Measurements from ENCODE around the gene GNB1. TPM values are rescaled to one million over a fixed set of nuclear protein-coding genes. Genes with fewer than 3 reads are reported as not detected.

Gene GNB1
- total RNA-seq, 1 donor, result 88.7 TPM

GRCh38 chr1:1776672-1777582 lies 114.0 kb downstream of the GNB1 start:
- Histone ChIP-seq H3K4me1 (ENCODE audit: insufficient read depth, low read length) (peaks cover 40% of the 10 kb centered on the region), H4K20me1 (ENCODE audit: insufficient read depth, low read length) (peaks cover 22% of the 10 kb centered on the region), H3K79me2 (ENCODE audit: insufficient read depth, low read length) (peaks cover 59% of the 10 kb centered on the region), H3K27me3 (ENCODE audit: insufficient read depth, low read length) (no peaks in the 10 kb centered on the region), H3K36me3 (ENCODE audit: insufficient read depth, low read length) (peaks cover 8% of the 10 kb centered on the region), H3K27ac (ENCODE audit: low read depth, low read length) (peak overlapping the region; percentile 82), H3K4me2 (ENCODE audit: insufficient read depth, low read length) (peak overlapping the region; percentile 88), H2AFZ (ENCODE audit: low read length) (no peak overlapping the region), H3K4me3 (ENCODE audit: insufficient read depth, low read length) (peak overlapping the region; percentile 90), H3K9me3 (ENCODE audit: low read depth, low read length) (no peaks in the 10 kb centered on the region)
- TF ChIP-seq CTCF (IDR thresholded peaks at IDR 0.05; ENCODE audit: extremely low read depth, low read depth, low read length), result no peak
- DNase-seq (ENCODE audit: insufficient read length, low spot score, missing footprints), result peak; percentile 80

DNA sequence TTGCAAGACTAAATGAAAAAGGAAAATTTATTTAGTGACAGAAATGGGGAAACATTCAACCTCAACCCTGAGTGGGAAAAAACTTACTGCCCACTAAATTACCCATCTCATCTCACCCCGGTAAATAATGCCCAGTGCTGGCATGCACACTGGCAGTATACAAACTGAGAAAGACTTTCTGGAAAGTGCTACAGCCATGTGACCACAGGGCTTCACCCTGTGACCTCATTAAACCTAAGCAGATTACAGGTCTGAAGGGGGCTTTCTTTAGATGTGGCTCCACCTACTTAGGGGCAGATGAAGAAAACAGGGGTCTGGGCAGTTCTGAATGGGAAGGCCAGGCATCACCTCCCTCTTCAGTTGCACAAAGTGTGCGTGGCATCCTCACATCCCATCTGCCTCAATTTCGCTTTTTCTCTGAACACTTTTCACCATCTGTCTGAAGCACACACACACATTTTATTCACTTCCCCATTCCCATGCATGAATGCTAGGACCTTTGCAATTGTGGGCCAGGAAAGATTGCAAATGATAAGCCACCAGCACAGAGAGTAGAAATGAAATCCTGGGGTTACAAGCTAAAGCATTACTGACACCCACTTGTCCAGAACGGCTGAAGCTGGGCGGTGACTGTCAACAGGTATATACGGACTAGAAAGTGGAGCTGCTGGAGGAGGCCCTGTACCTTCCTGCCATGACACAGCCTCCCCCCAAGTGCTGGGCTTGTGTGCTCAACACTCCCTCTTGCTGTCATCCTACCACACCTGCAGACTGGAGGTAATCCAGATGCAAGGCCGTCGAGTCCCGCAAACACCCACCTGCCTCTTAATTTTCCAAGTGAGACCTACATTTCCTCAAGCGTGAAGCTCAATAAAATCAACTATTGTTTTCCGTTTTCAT lies 115.3 kb downstream of the GNB1 start:
- peak; percentile 55 for DNase-seq (ENCODE audit: insufficient read length, low spot score, missing footprints)
- no peaks in the 10 kb centered on the region for H3K27me3 ChIP-seq (ENCODE audit: insufficient read depth, low read length)
- no peak overlapping the region for H2AFZ ChIP-seq (ENCODE audit: low read length)
- peaks cover 17% of the 10 kb centered on the region for H4K20me1 ChIP-seq (ENCODE audit: insufficient read depth, low read length)
- no peak for TF ChIP-seq CTCF (IDR thresholded peaks at IDR 0.05; ENCODE audit: extremely low read depth, low read depth, low read length)
- H3K4me1 ChIP-seq (ENCODE audit: insufficient read depth, low read length), result peaks cover 34% of the 10 kb centered on the region
- no peak overlapping the region for H3K27ac ChIP-seq (ENCODE audit: low read depth, low read length)
- peaks cover 8% of the 10 kb centered on the region for H3K36me3 ChIP-seq (ENCODE audit: insufficient read depth, low read length)
- peaks cover 71% of the 10 kb centered on the region for H3K79me2 ChIP-seq (ENCODE audit: insufficient read depth, low read length)
- H3K9me3 ChIP-seq (ENCODE audit: low read depth, low read length), result peaks cover 2% of the 10 kb centered on the region
- H3K4me3 ChIP-seq (ENCODE audit: insufficient read depth, low read length), result no peak overlapping the region
- peak overlapping the region; percentile 10 for H3K4me2 ChIP-seq (ENCODE audit: insufficient read depth, low read length)

GRCh38 chr1:1773874-1774273 lies 117.0 kb downstream of the GNB1 start:
- no peak for DNase-seq (ENCODE audit: insufficient read length, low spot score, missing footprints)
- Histone ChIP-seq H3K27me3 (ENCODE audit: insufficient read depth, low read length) (no peaks in the 10 kb centered on the region), H4K20me1 (ENCODE audit: insufficient read depth, low read length) (peaks cover 17% of the 10 kb centered on the region), H2AFZ (ENCODE audit: low read length) (no peak overlapping the region), H3K4me2 (ENCODE audit: insufficient read depth, low read length) (no peak overlapping the region), H3K36me3 (ENCODE audit: insufficient read depth, low read length) (peaks cover 8% of the 10 kb centered on the region), H3K79me2 (ENCODE audit: insufficient read depth, low read length) (peaks cover 88% of the 10 kb centered on the region), H3K27ac (ENCODE audit: low read depth, low read length) (no peak overlapping the region), H3K4me1 (ENCODE audit: insufficient read depth, low read length) (peaks cover 18% of the 10 kb centered on the region), H3K4me3 (ENCODE audit: insufficient read depth, low read length) (no peak overlapping the region), H3K9me3 (ENCODE audit: low read depth, low read length) (peaks cover 2% of the 10 kb centered on the region)
- no peak for TF ChIP-seq CTCF (IDR thresholded peaks at IDR 0.05; ENCODE audit: extremely low read depth, low read depth, low read length)
